Esophagus muscularis mucosa (tissue), 4 donors: Measurements from ENCODE around the gene RGS18. TPM values are rescaled to one million over a fixed set of nuclear protein-coding genes. Genes with fewer than 3 reads are reported as not detected.
"Not testable (repeated sequence)": the region's sequence is repeated elsewhere in the genome, so short reads cannot be mapped to it uniquely, and the experiment has no call there.

Source experiments
- DNase-seq: peaks from one replicate; pipeline ENCODE4 v3.0.0-alpha.2; 2017; ENCODE audit errors: extremely low spot score
- H3K27ac ChIP-seq, 4 donors: fragments of 200-600 bp; sonication (generic); replicated peaks in 1 of 4; 1 replicate in 3 of 4; 2 replicates in 1 of 4; pipeline ENCODE4 v1.5.1; 2016 to 2019; ENCODE audit warnings: mild to moderate bottlenecking in 1 of 4
- H3K27me3 ChIP-seq, 4 donors: fragments of 200-600 bp; sonication (generic); one replicate each; pipeline versions ENCODE4 v1.5.1 to v1.6.0; 2016 to 2019
- H3K36me3 ChIP-seq, 4 donors: fragments of 200-600 bp; sonication (generic); one replicate each; pipeline ENCODE4 v1.5.1; 2016 to 2019
- H3K4me1 ChIP-seq, 4 donors: fragments of 200-600 bp; sonication (generic); one replicate each; pipeline ENCODE4 v1.5.1; 2016 to 2019
- H3K4me3 ChIP-seq, 4 donors: fragments of 200-600 bp; sonication (generic); 1 replicate in 2 of 4; 2 replicates in 2 of 4; pipeline ENCODE4 v1.5.1; 2016 to 2019; ENCODE audit warnings: mild to moderate bottlenecking in 4 of 4, moderate library complexity in 1 of 4
- H3K9me3 ChIP-seq, 4 donors: fragments of 200-600 bp; sonication (generic); 1 replicate in 3 of 4; 2 replicates in 1 of 4; pipeline ENCODE4 v1.5.1; 2016 to 2019
- CTCF ChIP-seq, 3 experiments: fragments of 200-600 bp in 2 of 3; fragments of 450-650 bp in 1 of 3; sonication (generic) in 2 of 3; IDR thresholded peaks; one replicate each; pipeline ENCODE4 v1.5.1; 2017 to 2019; ENCODE audit warnings: antibody characterized with exemption in 3 of 3, mild to moderate bottlenecking in 2 of 3, moderate library complexity in 1 of 3
- EP300 ChIP-seq: sonication (generic); formaldehyde crosslinking; IDR thresholded peaks from one replicate; pipeline ENCODE4 v1.6.1; 2017; ENCODE audit warnings: antibody characterized with exemption
- POLR2A ChIP-seq: fragments of 450-650 bp; IDR thresholded peaks from one replicate; pipeline ENCODE4 v1.6.1; 2017; ENCODE audit warnings: antibody characterized with exemption, moderate library complexity, mild to moderate bottlenecking, low read depth
- POLR2AphosphoS5 ChIP-seq, 2 donors: sonication (generic); formaldehyde crosslinking; IDR thresholded peaks; one replicate each; pipeline ENCODE4 v1.6.1; 2017; ENCODE audit warnings: antibody characterized with exemption in 2 of 2
- WGBS: methylation state at CpG from one replicate; pipeline ENCODE4 v1.1.5; 2018; 5-methylcytosine and 5-hydroxymethylcytosine counted together
- intact Hi-C: fragments of 100-400 bp; cut with DNase I; formaldehyde crosslinking; loops from one replicate; pipeline ENCODE4 v1.15.1; 2023
- total RNA-seq, 4 donors: library from RNA; depleted of rRNA; stranded (reverse); fragments of >200 nt; gene quantifications; one replicate each; pipeline versions ENCODE4 v1.1.0 to v1.2.1, GENCODE V29; 2016

The RGS18 gene
- total RNA-seq, 4 donors from 2014 or later, result 0.45 to 3.6 (median 1.3) TPM

GRCh38 chr1:192122668-192123067 lies 35.6 kb upstream of the RGS18 start:
- H3K4me3 ChIP-seq, result no peak overlapping the region
- no peaks in the 10 kb centered on the region for H3K36me3 ChIP-seq
- no peak for DNase-seq
- H3K27ac ChIP-seq, result no peak overlapping the region
- H3K4me1 ChIP-seq, result no peaks in the 10 kb centered on the region
- H3K27me3 ChIP-seq, result no peaks in the 10 kb centered on the region
- H3K9me3 ChIP-seq, result no peaks in the 10 kb centered on the region
- no peak for TF ChIP-seq POLR2AphosphoS5 (IDR thresholded peaks at IDR 0.05)
- intact Hi-C loops, result no loop called here

GRCh38 chr1:192123212-192123611 lies 35.0 kb upstream of the RGS18 start:
- H3K27ac ChIP-seq, result no peak overlapping the region
- DNase-seq, result no peak
- no peaks in the 10 kb centered on the region for H3K9me3 ChIP-seq
- no peaks in the 10 kb centered on the region for H3K4me1 ChIP-seq
- no peaks in the 10 kb centered on the region for H3K27me3 ChIP-seq
- 94% methylated on average over 2 of the region's 2 CpGs for WGBS
- intact Hi-C loops, result no loop called here
- H3K36me3 ChIP-seq, result no peaks in the 10 kb centered on the region
- H3K4me3 ChIP-seq, result no peak overlapping the region
- TF ChIP-seq POLR2AphosphoS5 (IDR thresholded peaks at IDR 0.05) (no peak), CTCF (IDR thresholded peaks at IDR 0.05) (no peak), EP300 (no peak), POLR2A (no peak)

GRCh38 chr1:192126030-192126619 lies 32.1 kb upstream of the RGS18 start:
- H3K4me1 ChIP-seq, result no peaks in the 10 kb centered on the region

GRCh38 chr1:192130175-192130574 lies 28.1 kb upstream of the RGS18 start:
- TF ChIP-seq POLR2AphosphoS5 (IDR thresholded peaks at IDR 0.05) (no peak), POLR2A (no peak), CTCF (IDR thresholded peaks at IDR 0.05) (no peak), EP300 (no peak)
- WGBS, result 74% methylated on average over 1 of the region's 1 CpG
- H3K9me3 ChIP-seq, result no peaks in the 10 kb centered on the region

More at GRCh38 chr1:192126030-192126619, 32.1 kb upstream of the RGS18 start:
- no peaks in the 10 kb centered on the region for H3K36me3 ChIP-seq
- no peaks in the 10 kb centered on the region for H3K9me3 ChIP-seq
- no peak for DNase-seq
- 74% methylated on average over 2 of the region's 2 CpGs for WGBS
- TF ChIP-seq CTCF (IDR thresholded peaks at IDR 0.05) (no peak), EP300 (no peak), POLR2A (no peak), POLR2AphosphoS5 (IDR thresholded peaks at IDR 0.05) (no peak)
- H3K27me3 ChIP-seq, result no peaks in the 10 kb centered on the region
- H3K27ac ChIP-seq, result no peak overlapping the region
- intact Hi-C loops, result no loop called here
- H3K4me3 ChIP-seq, result no peak overlapping the region

GRCh38 chr1:192130865-192131264 lies 27.4 kb upstream of the RGS18 start:
- H3K27ac ChIP-seq, H3K27me3 ChIP-seq, H3K36me3 ChIP-seq, DNase-seq, H3K4me3 ChIP-seq, H3K4me1 ChIP-seq, intact Hi-C loops, H3K9me3 ChIP-seq: not testable (repeated sequence)
- WGBS, result 93% methylated on average over 5 of the region's 5 CpGs

More at GRCh38 chr1:192130175-192130574, 28.1 kb upstream of the RGS18 start:
- H3K4me1 ChIP-seq, result no peaks in the 10 kb centered on the region
- no peaks in the 10 kb centered on the region for H3K27me3 ChIP-seq
- no peak overlapping the region for H3K4me3 ChIP-seq
- DNase-seq, result no peak
- H3K27ac ChIP-seq, result no peak overlapping the region
- intact Hi-C loops, result no loop called here
- no peaks in the 10 kb centered on the region for H3K36me3 ChIP-seq

- Histone ChIP-seq H3K4me1 (no peaks in the 10 kb centered on the region), H3K9me3 (no peaks in the 10 kb centered on the region), H3K27ac (no peak overlapping the region), H3K4me3 (no peak overlapping the region), H3K36me3 (no peaks in the 10 kb centered on the region), H3K27me3 (no peaks in the 10 kb centered on the region)
- intact Hi-C loops, result no loop called here
- DNase-seq, result no peak
- no peak for TF ChIP-seq CTCF (IDR thresholded peaks at IDR 0.05)
- TF ChIP-seq EP300, result no peak
- TF ChIP-seq POLR2A, result no peak
- no peak for TF ChIP-seq POLR2AphosphoS5 (IDR thresholded peaks at IDR 0.05)
- 77% methylated on average over 4 of the region's 4 CpGs for WGBS
These were observed 26.3 kb upstream of the RGS18 start for GRCh38 chr1:192131914-192132313.
